PC-3 (cell line): Measurements from ENCODE around the gene NOX4.

Experiments
- CTCF ChIP-seq: fragments of 300-600 bp; sonication (generic); conservative IDR thresholded peaks from 2 replicates; pipeline ENCODE4 v1.5.1; 2017; ENCODE audit warnings: antibody characterized with exemption, low read depth, mild to moderate bottlenecking, low read length
- EZH2 ChIP-seq: fragments of 300-600 bp; sonication (generic); IDR thresholded peaks from one replicate; pipeline ENCODE4 v1.6.1; 2017; ENCODE audit warnings: antibody characterized with exemption, mild to moderate bottlenecking, low read length; ENCODE audit not compliant: unreplicated experiment

GRCh38 chr11:89537936-89538335 lies 46.8 kb upstream of the NOX4 start:
- TF ChIP-seq EZH2 (no peak), CTCF (no peak)
